ENCODE results near the gene KIF2C. TPM values are rescaled to one million over a fixed set of nuclear protein-coding genes. Genes with fewer than 3 reads are reported as not detected.

Gene KIF2C
- polyA plus RNA-seq, 3 donors = 0.13 to 0.29 (median 0.24) TPM

DNA sequence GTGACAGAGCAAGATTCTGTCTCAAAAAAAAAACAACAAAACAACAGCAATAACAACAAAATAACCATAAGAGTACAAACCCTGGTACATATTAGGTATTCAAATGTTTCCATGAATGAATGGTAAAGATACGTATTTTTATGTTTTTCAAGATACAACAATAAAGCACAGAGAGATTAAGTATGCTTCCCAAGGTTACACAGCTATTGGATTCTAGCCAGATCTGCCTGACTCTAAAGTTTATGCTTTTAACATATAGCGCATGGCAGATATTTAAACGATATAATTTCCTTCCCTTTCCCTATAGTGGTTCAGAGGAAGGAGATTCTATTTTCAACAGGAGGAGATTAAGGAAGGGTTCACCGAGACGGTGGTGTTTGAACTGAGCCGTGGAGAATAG, 34.2 kb upstream of the KIF2C start:
- Histone ChIP-seq H3K4me1 (ENCODE audit: control insufficient read depth in 1 of 2, insufficient read depth in 2 of 2, low read length in 2 of 2) (peaks cover 5 to 8% of the 10 kb centered on the region in 2 donors), H3K79me2 (ENCODE audit: insufficient read depth, low read length) (no peaks in the 10 kb centered on the region), H3K9ac (ENCODE audit: insufficient read depth, low read length, poor library complexity, severe bottlenecking) (no peak overlapping the region), H3K4me3 (replicated peaks in 1 of 3; ENCODE audit: low read depth in 2 of 3, low read length in 3 of 3) (no peak overlapping the region), H4K20me1 (ENCODE audit: insufficient read depth, low read length) (no peaks in the 10 kb centered on the region), H3K9me3 (replicated peaks in 1 of 2; ENCODE audit: control insufficient read depth in 1 of 2, insufficient read depth in 1 of 2, low read length in 2 of 2) (no peaks in the 10 kb centered on the region), H3K27ac (ENCODE audit: low read depth in 1 of 2, low read length in 2 of 2) (no peak overlapping the region), H3K27me3 (ENCODE audit: control insufficient read depth in 2 of 2, insufficient read depth in 2 of 2, low read length in 2 of 2) (peaks cover 0 to 21% of the 10 kb centered on the region in 2 donors), H3K36me3 (replicated peaks in 1 of 2; ENCODE audit: control insufficient read depth in 1 of 2, insufficient read depth in 2 of 2, low read length in 2 of 2) (no peaks in the 10 kb centered on the region), H3K4me2 (replicated peaks; ENCODE audit: extremely low read depth, low read length, poor library complexity, severe bottlenecking) (no peak overlapping the region), H2AFZ (ENCODE audit: insufficient read depth, low read depth, low read length, poor library complexity, severe bottlenecking) (no peak overlapping the region)
- H3K9me3 Mint-ChIP-seq = peaks cover 0 to 3% (median 0%) of the 10 kb centered on the region in 7 donors
- no peak overlapping the region for H3K4me3 Mint-ChIP-seq
- H3K36me3 Mint-ChIP-seq = no peaks in the 10 kb centered on the region
- peaks cover 6% of the 10 kb centered on the region for H3K4me1 Mint-ChIP-seq
- H3K27me3 Mint-ChIP-seq (ENCODE audit: low read depth in 3 of 3) = peaks cover 27 to 41% (median 31%) of the 10 kb centered on the region in 3 donors
- TF ChIP-seq, protein P1, sequence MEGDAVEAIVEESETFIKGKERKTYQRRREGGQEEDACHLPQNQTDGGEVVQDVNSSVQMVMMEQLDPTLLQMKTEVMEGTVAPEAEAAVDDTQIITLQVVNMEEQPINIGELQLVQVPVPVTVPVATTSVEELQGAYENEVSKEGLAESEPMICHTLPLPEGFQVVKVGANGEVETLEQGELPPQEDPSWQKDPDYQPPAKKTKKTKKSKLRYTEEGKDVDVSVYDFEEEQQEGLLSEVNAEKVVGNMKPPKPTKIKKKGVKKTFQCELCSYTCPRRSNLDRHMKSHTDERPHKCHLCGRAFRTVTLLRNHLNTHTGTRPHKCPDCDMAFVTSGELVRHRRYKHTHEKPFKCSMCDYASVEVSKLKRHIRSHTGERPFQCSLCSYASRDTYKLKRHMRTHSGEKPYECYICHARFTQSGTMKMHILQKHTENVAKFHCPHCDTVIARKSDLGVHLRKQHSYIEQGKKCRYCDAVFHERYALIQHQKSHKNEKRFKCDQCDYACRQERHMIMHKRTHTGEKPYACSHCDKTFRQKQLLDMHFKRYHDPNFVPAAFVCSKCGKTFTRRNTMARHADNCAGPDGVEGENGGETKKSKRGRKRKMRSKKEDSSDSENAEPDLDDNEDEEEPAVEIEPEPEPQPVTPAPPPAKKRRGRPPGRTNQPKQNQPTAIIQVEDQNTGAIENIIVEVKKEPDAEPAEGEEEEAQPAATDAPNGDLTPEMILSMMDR (IDR thresholded peaks at IDR 0.05) = no peak
- intact Hi-C loops (cut with micrococcal nuclease) = loop anchor here in 1 of 2 donors (5.0 kb wide), 1 partner anchor 48 kb away; no protein-coding TSS in a partner anchor
- 67% methylated on average over 3 of the region's 6 CpGs for WGBS (ENCODE audit: insufficient coverage)
- no peak for DNase-seq
- no peak overlapping the region for H3K27ac Mint-ChIP-seq

DNA sequence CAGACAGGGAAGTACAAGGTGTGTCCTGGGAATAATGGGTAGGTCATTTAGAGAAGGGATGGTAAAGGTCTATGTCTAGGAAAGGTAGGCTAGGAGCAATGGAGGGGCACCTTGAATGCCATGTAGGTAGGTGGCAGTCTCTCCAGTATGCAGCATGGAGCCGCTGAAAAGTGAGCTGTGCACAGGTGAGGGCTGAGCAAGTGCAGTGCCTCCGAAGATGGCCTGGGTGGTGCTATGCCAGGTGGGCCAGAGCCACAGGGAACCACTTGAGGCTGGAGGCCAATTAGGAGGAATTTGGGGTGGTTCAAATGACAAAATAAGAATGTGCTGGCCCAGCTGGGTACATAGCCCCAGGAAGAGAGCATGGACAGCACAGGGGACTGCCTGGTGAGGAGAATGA, 33.7 kb upstream of the KIF2C start:
- no peak for DNase-seq
- H4K20me1 ChIP-seq (ENCODE audit: insufficient read depth, low read length) = no peaks in the 10 kb centered on the region
- H3K4me3 ChIP-seq (replicated peaks in 1 of 3; ENCODE audit: low read depth in 2 of 3, low read length in 3 of 3) = no peak overlapping the region
- H3K36me3 ChIP-seq (replicated peaks in 1 of 2; ENCODE audit: control insufficient read depth in 1 of 2, insufficient read depth in 2 of 2, low read length in 2 of 2) = no peaks in the 10 kb centered on the region
- no peaks in the 10 kb centered on the region for H3K9me3 ChIP-seq (replicated peaks in 1 of 2; ENCODE audit: control insufficient read depth in 1 of 2, insufficient read depth in 1 of 2, low read length in 2 of 2)
- WGBS (ENCODE audit: insufficient coverage) = 100% methylated on average over 2 of the region's 2 CpGs
- peaks cover 6% of the 10 kb centered on the region for H3K4me1 Mint-ChIP-seq
- peaks cover 5 to 8% of the 10 kb centered on the region in 2 donors for H3K4me1 ChIP-seq (ENCODE audit: control insufficient read depth in 1 of 2, insufficient read depth in 2 of 2, low read length in 2 of 2)
- peaks cover 0 to 16% of the 10 kb centered on the region in 2 donors for H3K27me3 ChIP-seq (ENCODE audit: control insufficient read depth in 2 of 2, insufficient read depth in 2 of 2, low read length in 2 of 2)
- TF ChIP-seq, protein P1 (IDR thresholded peaks at IDR 0.05) = no peak
- peaks cover 23 to 43% (median 28%) of the 10 kb centered on the region in 3 donors for H3K27me3 Mint-ChIP-seq (ENCODE audit: low read depth in 3 of 3)
- H3K9me3 Mint-ChIP-seq = peaks cover 0 to 3% (median 0%) of the 10 kb centered on the region in 7 donors
- H3K4me3 Mint-ChIP-seq = no peak overlapping the region
- H3K9ac ChIP-seq (ENCODE audit: insufficient read depth, low read length, poor library complexity, severe bottlenecking) = no peak overlapping the region
- H3K79me2 ChIP-seq (ENCODE audit: insufficient read depth, low read length) = no peaks in the 10 kb centered on the region
- H2AFZ ChIP-seq (ENCODE audit: insufficient read depth, low read depth, low read length, poor library complexity, severe bottlenecking) = no peak overlapping the region
- no peak overlapping the region for H3K4me2 ChIP-seq (replicated peaks; ENCODE audit: extremely low read depth, low read length, poor library complexity, severe bottlenecking)
- intact Hi-C loops (cut with micrococcal nuclease) = loop anchor here in 1 of 2 donors (5.0 kb wide), 1 partner anchor 49 kb away; no protein-coding TSS in a partner anchor
- H3K36me3 Mint-ChIP-seq = no peaks in the 10 kb centered on the region
- H3K27ac Mint-ChIP-seq = no peak overlapping the region
- no peak overlapping the region for H3K27ac ChIP-seq (ENCODE audit: low read depth in 1 of 2, low read length in 2 of 2)

Data from CD14-positive monocyte (primary cell).